ENCODE results near the gene APC2.

APC2 gene

GRCh38 chr19:1410136-1410786 lies 39.7 kb upstream of the APC2 start:
- in situ Hi-C loops (cut with MboI; ENCODE audit: low sequenced_read_pairs, unreplicated experiment), result no loop called here
- DNase-seq (ENCODE audit: low spot score), result no peak
- no peak for TF ChIP-seq CTCF (IDR thresholded peaks at IDR 0.05; ENCODE audit: borderline replicate concordance, control extremely low read depth, extremely low read depth, insufficient read depth, missing control alignments)

- in situ Hi-C loops (cut with MboI; ENCODE audit: low sequenced_read_pairs, unreplicated experiment), result no loop called here
- DNase-seq (ENCODE audit: low spot score), result no peak
- TF ChIP-seq CTCF (IDR thresholded peaks at IDR 0.05; ENCODE audit: borderline replicate concordance, control extremely low read depth, extremely low read depth, insufficient read depth, missing control alignments), result no peak
Observed at GRCh38 chr19:1410789-1411188, 39.1 kb upstream of the APC2 start.

GRCh38 chr19:1411255-1412191 lies 38.4 kb upstream of the APC2 start:
- TF ChIP-seq CTCF (IDR thresholded peaks at IDR 0.05; ENCODE audit: borderline replicate concordance, control extremely low read depth, extremely low read depth, insufficient read depth, missing control alignments), result no peak
- in situ Hi-C loops (cut with MboI; ENCODE audit: low sequenced_read_pairs, unreplicated experiment), result no loop called here
- no peak for DNase-seq (ENCODE audit: low spot score)

- in situ Hi-C loops (cut with MboI; ENCODE audit: low sequenced_read_pairs, unreplicated experiment), result no loop called here
- no peak for DNase-seq (ENCODE audit: low spot score)
- no peak for TF ChIP-seq CTCF (IDR thresholded peaks at IDR 0.05; ENCODE audit: borderline replicate concordance, control extremely low read depth, extremely low read depth, insufficient read depth, missing control alignments)
Observed at GRCh38 chr19:1412323-1412923, 37.5 kb upstream of the APC2 start.

GRCh38 chr19:1412995-1413800 lies 36.7 kb upstream of the APC2 start:
- no peak for TF ChIP-seq CTCF (IDR thresholded peaks at IDR 0.05; ENCODE audit: borderline replicate concordance, control extremely low read depth, extremely low read depth, insufficient read depth, missing control alignments)

More at GRCh38 chr19:1412995-1413800, 36.7 kb upstream of the APC2 start:
- in situ Hi-C loops (cut with MboI; ENCODE audit: low sequenced_read_pairs, unreplicated experiment), result no loop called here
- no peak for DNase-seq (ENCODE audit: low spot score)

Measured in GM13976 (cell line).